GM18868 (cell line): Measurements from ENCODE around the gene FRG2B.
"Not testable (repeated sequence)": the region's sequence is repeated elsewhere in the genome, so short reads cannot be mapped to it uniquely, and the experiment has no call there.

Experiments used
- ATAC-seq: cut with Tn5 transposase; IDR thresholded peaks from one replicate; pipeline ENCODE4 v1.9.1; 2021; ENCODE audit warnings: mild to moderate bottlenecking, moderate library complexity; ENCODE audit not compliant: unreplicated experiment

The FRG2B gene

GRCh38 chr10:133626695-133627094 lies at the start of gene FRG2B:
TSS of gene FRG2B (minus strand) at chr10:133626795. CDS start at chr10:133626742, 53 bp downstream.
- not testable (repeated sequence) for ATAC-seq

DNA sequence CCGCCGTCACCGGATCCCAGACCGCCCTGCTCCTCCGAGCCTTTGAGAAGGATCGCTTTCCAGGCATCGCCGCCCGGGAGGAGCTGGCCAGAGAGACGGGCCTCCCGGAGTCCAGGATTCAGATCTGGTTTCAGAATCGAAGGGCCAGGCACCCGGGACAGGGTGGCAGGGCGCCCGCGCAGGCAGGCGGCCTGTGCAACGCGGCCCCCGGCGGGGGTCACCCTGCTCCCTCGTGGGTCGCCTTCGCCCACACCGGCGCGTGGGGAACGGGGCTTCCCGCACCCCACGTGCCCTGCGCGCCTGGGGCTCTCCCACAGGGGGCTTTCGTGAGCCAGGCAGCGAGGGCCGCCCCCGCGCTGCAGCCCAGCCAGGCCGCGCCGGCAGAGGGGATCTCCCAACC lies 40.9 kb upstream of the FRG2B start:
- not testable (repeated sequence) for ATAC-seq

- ATAC-seq: not testable (repeated sequence)
Measured at GRCh38 chr10:133663544-133664160, 37.1 kb upstream of the FRG2B start.

DNA sequence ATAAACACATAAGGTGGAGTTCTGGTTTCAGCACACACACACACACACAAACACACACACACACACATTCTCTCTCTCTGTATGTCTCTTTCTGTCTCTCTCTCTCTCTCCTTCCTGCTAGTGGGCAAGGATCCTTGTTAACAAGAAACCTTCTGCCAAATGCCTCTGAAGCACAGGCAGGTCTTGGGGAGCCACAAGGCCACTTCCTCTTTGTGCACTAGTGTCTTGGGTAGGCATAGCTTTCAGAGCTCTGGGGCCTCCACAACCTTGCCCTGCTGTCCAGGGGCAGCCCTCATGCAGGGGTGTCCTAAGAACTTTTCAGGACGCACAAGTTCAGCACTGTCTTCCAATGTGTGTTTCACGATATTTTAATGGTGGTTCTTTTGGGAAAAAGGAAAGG lies 34.5 kb upstream of the FRG2B start:
- ATAC-seq: not testable (repeated sequence)

GRCh38 chr10:133660516-133660915 lies 33.9 kb upstream of the FRG2B start:
- not testable (repeated sequence) for ATAC-seq

DNA sequence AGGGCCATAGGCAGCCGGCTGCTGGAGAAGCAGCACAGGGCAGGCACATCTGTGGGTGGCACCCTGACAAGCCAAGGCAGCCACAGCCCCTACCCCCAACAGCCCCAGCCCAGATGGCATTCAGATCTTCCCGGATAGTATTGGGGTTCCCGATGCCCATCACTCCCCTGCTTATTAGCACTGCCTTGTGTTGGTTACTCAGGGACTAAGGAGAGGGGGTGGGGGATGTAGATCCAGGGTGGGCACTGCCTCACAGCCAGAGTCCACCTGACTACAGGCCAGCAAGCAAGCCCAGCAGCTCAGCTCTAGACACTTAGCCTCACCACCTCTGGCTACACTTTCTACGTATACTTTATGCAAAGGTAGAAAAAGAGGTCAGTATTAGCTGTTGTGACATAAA lies 30.7 kb upstream of the FRG2B start:
- not testable (repeated sequence) for ATAC-seq

DNA sequence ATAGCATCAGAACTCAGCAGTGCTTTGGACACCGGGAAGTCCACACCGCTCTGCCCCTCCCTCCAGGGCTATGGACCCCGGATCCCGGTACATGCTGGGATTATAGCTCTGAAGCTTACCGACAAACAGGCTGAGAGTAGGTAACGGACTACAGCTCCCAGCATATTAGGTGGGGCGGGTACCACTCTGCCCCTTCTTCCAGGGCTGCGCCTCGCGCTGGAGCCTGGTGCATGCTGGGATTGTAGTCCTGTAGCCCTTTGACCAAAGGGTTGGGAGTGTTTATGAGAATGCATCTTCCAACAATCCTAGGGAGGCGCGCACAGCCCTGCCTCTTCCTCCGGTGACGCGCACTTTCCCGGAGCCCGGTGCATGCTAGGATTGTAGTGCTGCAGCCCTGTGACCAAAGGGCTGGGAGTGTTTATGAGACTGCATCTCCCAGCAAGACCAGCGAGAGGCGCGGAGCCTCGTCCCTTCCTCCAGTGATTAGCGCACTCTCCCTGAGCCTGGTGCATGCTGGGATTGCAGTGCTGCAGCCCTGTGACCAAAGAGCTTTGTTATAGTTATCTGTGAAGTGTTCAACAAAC lies 22.4 kb upstream of the FRG2B start:
- not testable (repeated sequence) for ATAC-seq

- peak; percentile 77 for ATAC-seq
Measured at GRCh38 chr10:133647075-133647748, 20.6 kb upstream of the FRG2B start.

GRCh38 chr10:133637846-133638235 lies 11.2 kb upstream of the FRG2B start:
- not testable (repeated sequence) for ATAC-seq

DNA sequence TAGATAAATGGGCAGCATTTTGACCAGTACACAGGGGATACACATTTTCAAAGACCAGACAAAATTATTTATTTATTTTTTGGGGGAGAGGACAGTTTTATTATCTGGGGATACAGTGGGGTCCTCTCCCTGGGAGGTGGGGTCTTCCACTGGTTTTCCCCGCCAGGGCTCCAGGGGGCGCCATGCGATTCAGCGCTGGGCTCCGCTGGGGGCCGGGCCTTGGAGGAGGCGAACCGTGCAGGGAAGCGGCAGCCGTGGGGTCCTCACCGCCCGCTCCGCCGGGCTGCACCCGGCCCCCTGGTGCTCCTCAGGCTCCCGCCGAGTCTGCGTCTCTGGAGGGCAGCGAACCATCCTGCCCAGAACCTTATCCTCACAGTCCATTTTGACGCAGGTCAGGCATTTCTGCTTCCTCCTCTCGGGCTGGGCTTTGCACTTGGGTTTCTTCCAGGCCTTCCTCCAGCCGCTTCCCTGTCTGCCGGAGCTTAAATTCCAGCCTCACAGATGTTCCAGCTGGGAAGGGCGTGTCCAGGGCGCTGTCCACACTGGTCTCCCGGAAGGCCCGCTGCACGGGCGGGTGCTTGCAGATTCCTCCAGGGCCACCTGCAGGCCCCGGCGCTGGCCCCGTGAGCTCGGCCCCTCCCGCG lies 10.7 kb upstream of the FRG2B start:
- ATAC-seq: not testable (repeated sequence)

DNA sequence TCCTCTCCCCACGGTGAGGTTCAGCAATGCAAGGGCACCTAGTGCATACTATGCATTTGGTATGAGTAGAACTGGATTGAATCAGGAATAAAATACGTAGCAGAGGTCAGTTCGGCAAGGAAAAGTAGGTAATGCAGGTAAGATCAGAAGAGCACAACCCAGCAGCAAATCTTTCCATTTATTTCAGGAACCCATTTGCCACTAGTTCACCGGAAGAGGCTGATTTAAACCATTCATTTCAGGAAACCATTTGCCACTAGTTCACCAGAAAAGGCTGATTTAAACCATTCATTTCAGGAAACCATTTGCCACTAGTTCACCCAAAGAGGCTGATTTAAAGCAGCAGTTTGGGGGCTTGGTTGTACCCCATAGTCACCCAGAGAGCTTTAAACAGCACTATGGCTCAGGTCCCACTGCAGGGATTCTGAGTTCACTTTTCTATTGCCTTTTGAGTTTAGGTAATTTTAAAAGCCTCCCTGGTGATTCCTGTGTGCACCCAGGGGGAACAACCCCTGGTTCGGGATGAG lies 4.2 kb upstream of the FRG2B start:
- not testable (repeated sequence) for ATAC-seq

DNA sequence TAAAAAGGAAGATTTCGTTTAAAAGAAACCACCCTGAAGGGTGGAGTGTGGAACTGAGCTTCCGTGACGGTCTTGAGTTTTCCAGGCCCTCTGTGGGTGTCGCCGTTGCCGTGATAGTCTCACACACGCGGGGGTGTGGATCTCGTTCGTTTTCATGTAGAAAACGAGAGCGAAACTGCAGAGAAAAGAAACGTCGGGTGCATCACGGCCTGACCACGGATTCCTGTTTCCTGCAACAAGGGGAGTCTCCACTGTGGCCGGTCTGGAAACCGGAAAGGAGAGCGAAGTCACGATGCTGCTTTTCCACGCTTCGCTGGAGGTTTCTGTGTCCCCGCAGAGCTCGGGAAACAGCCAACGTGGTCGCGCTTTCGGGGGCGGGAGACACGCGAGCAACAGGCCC lies 4.1 kb downstream of the FRG2B start:
- ATAC-seq: not testable (repeated sequence)

- ATAC-seq: no peak
Measured at GRCh38 chr10:133618851-133619250, 7.7 kb downstream of the FRG2B start.

- no peak for ATAC-seq
Measured at GRCh38 chr10:133617196-133617595, 9.4 kb downstream of the FRG2B start.

DNA sequence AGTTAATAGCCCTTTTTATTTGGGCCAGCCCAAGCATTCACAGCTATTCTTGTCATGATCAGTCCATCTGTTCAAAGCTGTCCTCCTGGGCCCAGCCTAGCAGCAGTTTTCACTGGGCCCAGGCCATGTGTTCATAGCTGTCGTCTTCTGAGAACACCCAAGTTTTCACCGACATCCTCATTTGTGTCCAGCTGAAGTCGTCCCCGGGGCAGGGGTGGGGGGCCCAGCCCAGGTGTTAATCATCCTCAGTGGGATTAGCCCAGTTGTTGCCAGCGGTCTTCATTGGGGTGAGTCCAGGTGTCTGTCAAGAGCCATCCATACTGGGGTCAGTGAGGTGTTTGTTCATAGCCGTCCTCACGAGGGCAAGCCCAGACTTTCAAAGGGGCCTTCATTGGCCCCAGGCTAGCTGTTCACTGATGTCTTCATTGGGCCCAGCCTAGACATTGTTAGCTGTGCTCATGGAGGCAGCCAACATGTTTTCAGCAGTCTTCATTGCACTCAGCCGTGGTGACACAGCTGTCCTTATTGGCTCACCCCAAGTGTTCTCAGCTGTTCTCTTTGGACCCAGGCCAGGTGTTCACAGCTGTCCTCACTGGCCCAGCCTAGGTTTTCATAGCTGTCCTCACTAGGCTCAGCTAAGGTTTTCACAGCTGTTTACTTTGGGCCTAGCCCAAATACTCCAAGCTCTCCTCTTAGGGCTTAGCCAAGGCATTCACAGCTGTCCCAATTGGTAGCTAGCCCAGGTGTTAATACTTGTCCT lies 10.0 kb downstream of the FRG2B start:
- ATAC-seq: no peak

GRCh38 chr10:133614830-133615580 lies 11.6 kb downstream of the FRG2B start:
- no peak for ATAC-seq

DNA sequence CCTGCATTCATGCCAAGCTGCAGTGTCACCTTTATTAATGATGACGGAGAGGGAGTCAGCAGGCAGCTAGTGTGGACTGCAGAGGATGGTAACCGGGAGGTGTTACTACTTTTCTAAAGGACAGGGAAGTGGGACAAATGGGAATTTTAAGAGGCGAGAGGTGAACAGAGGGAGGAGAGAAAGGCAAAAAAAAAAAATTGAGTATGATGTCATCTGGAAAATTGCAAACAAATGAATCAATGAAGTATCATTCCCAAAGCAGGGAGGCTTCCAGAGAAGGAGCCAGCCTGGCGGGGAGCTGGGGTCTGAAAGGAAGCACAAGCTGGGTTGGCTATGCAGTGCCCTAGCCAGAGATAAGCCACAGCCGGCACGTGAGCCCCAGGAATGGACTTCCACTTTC lies 12.9 kb downstream of the FRG2B start:
- ATAC-seq: no peak

DNA sequence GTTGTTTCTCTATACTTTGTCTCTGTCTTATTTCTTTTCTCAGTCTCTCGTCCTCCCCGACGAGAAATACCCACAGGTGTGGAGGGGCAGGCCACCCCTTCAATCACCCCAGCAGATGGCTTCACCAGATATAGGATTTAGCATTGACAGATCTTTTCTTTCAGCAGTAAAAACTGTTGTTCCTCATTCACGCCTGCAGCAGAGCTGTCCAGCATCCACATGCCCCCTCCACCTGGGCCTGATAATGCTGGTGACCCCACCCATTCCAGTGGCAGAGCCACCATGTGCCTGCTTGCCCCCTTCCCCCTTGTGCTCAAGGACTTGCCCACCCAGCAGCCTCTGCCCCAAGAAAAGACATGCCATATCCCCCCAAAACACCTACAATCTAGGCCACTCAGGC lies 15.5 kb downstream of the FRG2B start:
- ATAC-seq: no peak

DNA sequence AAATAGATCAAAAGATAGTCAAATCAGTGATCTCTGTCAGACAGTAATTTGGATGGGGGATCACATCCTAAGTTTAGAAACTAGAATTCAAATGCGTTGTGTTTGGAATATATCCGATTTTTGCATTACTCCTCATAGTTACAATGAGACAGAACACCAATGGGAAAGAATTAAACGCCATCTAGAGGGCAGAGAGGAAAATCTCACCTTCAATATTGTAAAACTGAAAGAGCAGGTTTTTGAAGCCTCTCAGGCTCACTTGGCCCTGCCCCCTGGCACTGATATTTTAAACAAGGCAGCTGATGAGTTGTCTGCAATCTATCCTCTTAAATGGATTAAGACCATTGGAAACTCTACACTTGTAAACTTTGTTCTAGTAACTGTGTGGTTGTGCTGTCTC lies 17.7 kb downstream of the FRG2B start:
- no peak for ATAC-seq

DNA sequence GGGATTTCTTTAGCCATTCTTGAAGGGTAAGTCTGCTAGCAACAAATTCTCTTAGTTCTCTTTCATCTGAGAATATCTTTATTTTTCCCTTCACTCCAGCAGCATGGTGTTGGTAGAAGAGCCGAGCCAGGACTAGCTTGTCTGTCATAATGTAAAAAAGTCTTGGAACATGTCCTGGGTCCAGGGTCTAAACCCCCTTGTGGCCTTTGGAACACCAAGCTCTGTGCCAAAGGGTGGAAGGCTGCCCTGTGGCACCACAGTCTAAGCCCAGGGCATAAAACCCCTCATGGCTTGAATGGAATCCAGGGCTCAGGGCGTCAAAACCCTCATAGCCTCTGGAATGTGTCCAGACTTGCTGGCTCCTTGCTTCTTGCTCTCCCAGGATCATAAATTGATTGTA lies 23.2 kb downstream of the FRG2B start:
- not testable (repeated sequence) for ATAC-seq
